Activated CD4-positive, alpha-beta T cell treated with anti-CD3 and anti-CD28 coated beads, Interleukin-10, Interleukin-2, amounts not matched to agents 100 ng/mL and 50 ng/mL, durations not matched to agents 16 hours and 8 hours (primary cell): ENCODE data around the gene NSUN2.
"Not testable (repeated sequence)": the region's sequence is repeated elsewhere in the genome, so short reads cannot be mapped to it uniquely, and the experiment has no call there.

Source experiments
- DNase-seq: peaks from one replicate; pipeline ENCODE4 v3.0.0-alpha.2; 2020

The NSUN2 gene

DNA sequence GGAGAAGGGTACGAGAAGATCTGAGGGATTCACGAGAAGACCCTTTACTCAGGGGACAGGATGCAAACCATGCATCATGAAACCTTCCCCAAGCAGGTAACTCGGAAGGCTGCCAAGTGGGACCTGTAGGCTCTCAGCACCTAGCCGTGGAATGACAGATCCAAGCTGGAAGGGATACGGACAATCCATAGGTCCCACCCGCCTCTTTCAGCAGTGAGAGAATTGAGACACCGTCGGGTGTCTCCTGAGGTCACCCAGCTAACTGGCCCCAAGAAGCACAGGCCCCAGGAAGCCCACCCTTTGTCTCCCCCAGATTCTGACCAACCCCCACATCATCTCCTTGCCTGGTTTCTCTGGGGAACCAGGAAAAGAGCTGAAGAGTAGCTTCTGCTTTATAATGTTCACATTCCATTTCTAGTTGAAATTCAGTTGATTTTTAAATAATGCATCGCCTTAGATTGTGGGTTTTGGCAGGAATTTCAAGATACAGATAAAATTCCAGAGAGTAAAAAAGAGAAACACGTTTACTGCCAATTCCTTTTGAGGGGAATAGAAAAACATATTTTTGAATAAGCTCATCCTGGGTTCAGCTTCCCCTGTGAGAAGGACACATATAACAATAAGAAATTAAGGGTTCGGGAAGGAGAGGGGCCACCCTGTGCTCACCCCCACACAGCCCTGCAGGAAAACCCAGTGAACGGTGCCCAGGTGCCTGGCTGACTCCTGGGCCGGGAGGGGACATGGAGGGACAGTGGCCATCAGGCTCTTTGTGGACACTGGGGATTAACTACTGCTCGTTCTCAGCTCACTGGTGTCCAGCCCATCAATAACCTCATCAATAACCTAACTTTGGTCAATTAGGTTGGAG, 51.1 kb downstream of the NSUN2 start:
- no peak for DNase-seq

DNA sequence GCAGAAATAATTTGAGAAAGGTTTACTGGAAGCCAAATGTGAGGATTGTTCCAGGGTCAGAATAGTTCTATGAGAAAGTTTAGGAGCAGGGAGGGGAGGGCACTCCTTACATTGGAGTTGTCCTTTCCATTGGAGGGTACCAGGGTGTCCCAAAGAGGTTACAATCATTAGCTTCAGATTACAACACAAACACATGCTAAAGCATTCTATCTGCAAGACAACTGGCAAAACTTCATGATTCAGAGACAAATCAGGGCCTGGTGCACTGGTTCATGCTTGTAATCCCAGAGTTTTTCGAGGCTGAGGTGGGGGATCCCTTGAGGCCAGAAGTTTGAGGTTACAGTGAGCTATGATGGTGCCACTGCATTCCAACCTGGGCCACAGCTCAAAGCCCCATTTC, 51.8 kb downstream of the NSUN2 start:
- DNase-seq: no peak

DNA sequence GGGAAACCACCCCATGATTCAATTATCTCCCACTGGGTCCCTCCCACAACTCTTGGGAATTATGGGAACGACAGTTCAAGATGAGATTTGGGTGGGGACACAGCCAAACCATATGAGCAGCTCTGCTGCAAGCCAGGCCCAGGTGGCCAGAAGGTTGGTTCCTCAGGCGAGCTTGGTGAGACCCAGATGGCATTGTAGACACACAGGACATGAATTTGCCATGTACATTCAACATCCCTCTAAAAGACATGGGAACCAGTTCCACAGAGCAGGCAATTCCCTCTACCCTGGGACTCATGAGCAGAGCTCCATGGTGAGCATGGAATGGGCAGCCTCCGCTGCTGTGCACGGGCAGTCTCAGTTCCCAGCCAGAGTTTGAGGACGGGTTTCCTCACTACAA, 53.3 kb downstream of the NSUN2 start:
- DNase-seq: no peak

GRCh38 chr5:6578676-6579343, 54.0 kb downstream of the NSUN2 start:
- no peak for DNase-seq

DNA sequence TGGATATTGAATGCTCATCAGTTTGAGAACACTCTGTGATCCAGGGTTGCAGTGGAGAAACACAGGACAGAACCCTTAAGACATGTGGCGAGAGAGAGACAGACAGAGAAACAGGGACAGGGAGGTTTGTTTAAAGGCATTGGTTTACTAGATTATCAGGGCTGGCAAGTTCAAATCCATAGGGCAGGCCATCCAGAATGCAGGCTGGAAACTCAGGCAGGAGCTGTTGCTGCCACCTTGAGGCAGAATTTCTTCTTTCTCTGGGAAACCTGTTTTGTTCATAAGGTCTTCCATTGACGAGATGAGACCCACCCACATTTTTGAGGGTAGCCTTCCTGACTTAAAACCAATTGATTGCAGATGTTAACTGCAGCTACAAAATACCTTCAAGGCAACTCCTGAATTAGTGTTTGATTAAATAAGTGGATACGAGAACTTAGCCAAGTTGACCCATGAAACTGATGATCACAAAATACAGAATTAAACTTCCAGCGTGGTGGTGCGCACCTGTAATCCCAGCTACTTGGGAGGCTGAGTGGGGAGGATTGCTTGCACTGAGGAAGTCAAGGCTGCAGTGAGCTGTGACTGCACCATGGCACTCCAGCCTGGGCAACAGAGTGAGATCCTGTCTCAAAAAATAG, 55.9 kb downstream of the NSUN2 start:
- DNase-seq: peak; percentile 48

DNA sequence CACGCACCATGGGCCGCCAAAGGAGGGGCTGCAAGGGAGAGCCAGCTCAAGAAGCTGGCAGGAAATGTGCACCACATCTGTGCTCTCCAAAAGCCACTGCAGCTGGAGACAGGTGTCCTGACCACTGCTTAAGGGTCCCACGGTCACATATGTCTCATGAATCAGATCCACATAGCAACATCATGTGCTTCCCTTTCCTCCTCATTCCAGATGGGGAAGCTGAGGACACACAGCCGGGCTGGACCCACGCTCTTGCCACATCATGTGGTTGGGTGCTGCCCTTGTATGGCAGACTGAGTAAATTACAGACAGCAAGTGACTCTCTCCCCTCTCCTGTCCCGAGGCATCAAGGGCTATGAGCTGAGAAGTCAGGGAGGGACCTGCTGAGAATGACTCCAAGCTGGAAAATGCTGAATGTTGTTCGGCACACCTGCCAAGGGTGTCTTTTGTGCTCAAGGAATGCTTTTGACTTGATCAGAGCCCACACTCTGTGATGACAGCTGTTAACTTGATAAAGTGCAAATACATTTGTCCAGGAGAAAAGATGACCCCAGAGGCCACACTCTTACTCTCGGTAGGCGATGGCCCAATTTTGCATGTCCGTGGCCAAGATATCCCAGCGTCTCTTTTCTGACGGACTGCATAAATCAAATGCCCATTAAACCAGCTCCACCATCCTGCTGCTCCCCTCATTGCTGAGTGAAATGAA, 58.2 kb downstream of the NSUN2 start:
- DNase-seq: no peak

- DNase-seq: no peak
These were observed 58.7 kb downstream of the NSUN2 start for GRCh38 chr5:6574111-6574510.

- DNase-seq: no peak
These were observed 59.2 kb downstream of the NSUN2 start for GRCh38 chr5:6573651-6574101.

DNA sequence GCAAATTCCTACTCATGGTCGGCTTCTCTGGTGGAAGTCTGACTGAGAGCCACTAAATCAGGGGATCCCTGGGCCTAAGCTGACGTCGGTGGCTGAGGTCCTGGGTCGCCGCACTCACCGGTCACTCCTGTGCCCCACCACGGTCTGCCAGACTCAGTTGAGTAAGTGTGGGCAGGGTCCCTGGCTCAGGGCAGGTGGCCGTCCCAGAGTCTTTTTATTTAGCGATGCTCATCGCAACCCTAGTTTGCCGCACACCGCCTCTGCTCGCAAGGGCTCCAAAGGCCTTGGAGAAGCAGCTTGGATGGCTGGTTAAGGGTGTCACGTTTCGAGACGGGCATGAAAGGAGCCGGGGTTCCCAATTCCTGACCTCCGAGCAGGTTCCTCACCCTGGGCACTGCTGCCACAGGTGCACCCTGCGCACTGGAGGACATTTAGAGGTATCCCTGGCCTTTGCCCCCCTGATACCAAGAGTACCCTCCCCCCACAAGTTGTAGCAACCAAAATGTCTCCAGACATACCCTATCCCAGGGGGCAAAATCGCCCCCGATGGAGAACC, 59.9 kb downstream of the NSUN2 start:
- no peak for DNase-seq

- no peak for DNase-seq
These were observed 60.6 kb downstream of the NSUN2 start for GRCh38 chr5:6572086-6572824.

- DNase-seq: not testable (repeated sequence)
These were observed 61.2 kb downstream of the NSUN2 start for GRCh38 chr5:6571607-6572006.

- DNase-seq: no peak
These were observed 62.3 kb downstream of the NSUN2 start for GRCh38 chr5:6570530-6570929.

DNA sequence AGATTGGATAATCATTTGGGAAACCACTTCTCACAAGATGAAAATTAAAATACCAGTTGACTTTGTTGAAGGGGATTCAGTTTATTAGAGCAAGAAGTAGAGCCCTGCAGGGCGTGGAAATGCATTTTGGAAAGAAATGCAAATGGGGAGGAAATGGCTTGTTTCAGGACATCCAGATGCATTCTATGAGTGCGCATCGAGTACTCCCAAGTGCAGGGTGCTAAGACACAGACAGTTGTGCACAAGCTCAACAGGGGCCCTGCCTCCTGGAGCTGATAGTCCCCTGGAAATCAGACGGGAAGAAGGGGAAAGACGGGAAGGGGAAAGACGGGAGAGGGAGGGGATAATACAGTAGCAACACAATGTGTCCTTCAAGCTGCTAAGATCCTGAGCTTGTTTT, 64.0 kb downstream of the NSUN2 start:
- no peak for DNase-seq

- no peak for DNase-seq
These were observed 64.5 kb downstream of the NSUN2 start for GRCh38 chr5:6568383-6568782.

DNA sequence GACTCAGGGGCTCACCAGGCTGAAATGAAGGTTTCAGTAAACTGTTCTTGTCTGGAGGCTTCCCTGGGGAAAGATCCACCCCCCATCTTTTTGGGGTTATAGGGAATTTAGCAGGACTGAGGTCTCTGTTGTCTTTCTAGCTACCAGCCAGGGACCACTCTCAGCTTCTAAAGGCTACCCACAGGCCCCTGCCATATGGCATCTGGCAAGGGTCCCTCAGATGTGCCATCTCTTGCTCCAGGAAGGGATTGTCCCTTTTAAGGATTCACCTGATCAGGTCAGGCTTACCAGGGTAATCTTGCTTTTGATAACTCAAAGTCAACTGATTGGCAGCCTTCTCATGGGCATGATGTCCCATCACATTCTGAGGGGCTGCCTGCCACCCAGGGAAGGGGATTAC, 65.0 kb downstream of the NSUN2 start:
- DNase-seq: no peak

- no peak for DNase-seq
These were observed 65.8 kb downstream of the NSUN2 start for GRCh38 chr5:6567068-6567467.

GRCh38 chr5:6565492-6565891, 67.4 kb downstream of the NSUN2 start:
- no peak for DNase-seq

DNA sequence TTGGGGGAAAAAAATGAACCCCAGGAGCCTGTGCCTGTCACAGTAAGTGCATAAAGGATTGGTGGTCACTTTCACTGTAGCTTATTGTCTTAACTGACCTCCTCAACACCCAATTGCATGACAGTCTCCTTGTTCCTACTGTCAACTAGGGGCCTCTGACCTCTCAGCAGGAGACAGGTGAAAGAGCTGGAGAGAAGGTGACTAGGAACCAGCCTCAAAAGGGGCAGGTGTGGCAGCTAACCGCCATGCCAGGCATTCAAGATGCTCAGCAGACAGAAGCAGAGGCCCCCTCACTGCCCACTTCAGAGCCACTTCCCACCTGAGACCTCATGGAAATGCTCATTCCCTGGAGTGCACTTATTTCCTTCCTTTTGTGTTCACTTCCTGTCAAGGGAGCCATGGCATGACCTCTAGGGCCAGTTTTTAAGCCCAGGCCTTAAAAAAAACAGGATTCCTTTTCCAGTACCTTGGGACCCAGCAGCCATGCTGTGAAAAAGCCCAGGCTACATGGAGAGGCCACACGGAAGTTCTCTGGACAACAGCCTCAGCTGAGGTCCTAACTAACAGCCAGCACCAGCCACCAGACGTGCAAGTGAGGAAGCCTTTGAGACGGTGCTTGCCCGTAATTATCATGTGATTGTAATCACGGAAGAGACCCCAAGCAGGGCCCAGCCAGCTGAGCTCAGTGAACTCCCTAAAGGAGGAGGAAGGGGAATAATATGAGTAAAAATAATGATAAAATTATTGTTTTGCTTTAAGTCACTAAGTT, 74.9 kb downstream of the NSUN2 start:
- no peak for DNase-seq

GRCh38 chr5:6556802-6557102, 76.1 kb downstream of the NSUN2 start:
- no peak for DNase-seq

DNA sequence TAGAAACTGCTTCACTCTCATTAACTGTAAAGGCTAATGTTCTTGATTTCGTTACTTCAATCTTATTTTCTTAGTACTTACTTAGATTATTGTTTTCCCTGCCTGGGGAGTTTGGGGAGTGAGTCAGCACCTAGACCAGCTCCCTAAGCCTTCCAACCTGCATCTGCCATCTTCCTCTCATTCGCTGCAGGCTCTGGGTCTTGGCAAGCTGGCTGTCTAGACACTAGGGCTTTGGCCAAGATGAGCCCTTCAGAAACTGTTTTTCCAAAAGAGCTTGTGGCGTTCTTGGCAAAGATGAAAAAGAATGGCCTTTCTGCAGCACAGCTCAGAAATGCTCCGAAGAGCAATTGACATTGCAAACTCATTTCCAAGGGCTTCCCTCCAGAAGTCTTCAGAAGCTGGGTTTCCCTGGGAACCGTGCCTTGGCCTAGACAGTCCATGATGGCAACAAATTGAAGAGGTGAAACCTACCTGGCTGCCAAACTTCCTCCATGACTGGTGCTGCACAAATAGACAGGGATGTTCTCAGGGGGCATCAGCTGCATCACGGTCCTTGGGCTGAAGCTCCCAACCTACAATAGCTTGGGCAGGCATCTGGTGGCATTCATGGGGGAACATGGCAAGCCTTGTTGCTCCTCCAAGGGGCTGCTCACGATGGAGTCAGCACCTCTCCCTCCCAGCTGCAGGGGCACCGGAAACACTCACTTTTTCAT, 76.6 kb downstream of the NSUN2 start:
- no peak for DNase-seq

DNA sequence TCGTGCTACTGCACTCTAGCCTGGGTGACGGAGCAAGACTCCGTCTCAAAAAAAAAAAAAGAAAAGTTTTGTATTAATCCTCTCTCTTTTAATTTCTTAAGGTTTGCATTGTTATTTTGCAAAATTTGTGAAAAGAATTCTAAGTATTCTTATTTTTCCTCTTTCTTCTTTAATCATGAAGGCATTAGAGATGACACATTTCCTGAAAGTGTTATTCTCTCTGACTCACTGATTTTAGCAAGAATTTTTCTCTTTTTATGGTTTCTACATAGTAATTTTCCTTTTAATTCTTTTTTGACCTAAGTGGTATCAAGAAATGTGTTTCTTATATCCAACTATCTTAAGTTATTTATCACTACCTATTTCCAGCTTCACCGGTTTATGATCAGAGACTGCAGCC, 78.0 kb downstream of the NSUN2 start:
- no peak for DNase-seq
